HCT116 (cell line): ENCODE results near the gene ERBB4. TPM values are rescaled to one million over a fixed set of nuclear protein-coding genes. Genes with fewer than 3 reads are reported as not detected.

ENCODE experiments used
- ATAC-seq: fragments of 200-7000 bp; cut with Tn5 transposase; 2 replicates; pipeline ENCODE4 v1.9.1; 2020; ENCODE audit warnings: mild to moderate bottlenecking, moderate library complexity
- BruUV-seq: library from RNA; stranded (reverse); fragments of 400-500 nt; replicated peaks from 2 replicates; lab custom pipeline; 2021; lab: Mats Ljungman, UMichigan
- CTCF ChIA-PET: fragments of 300-600 bp; sonication (Branson Sonifier 250); formaldehyde crosslinking; loops from one replicate; lab custom pipeline; 2021; ENCODE audit warnings: antibody characterized with exemption; lab: Charles Lee
- POLR2A ChIA-PET: fragments of 300-600, 350-600 bp; sonication (Branson Sonifier 250); formaldehyde crosslinking; loops from one replicate; lab custom pipeline; 2021; ENCODE audit warnings: antibody characterized with exemption; lab: Charles Lee
- RAD21 ChIA-PET, 2 experiments: fragments of 300-600 bp; sonication (Branson Sonifier 250); formaldehyde crosslinking; loops; one replicate each; lab custom pipeline; 2023; ENCODE audit warnings: low total read pairs in 2 of 2; ENCODE audit not compliant: uncharacterized antibody in 2 of 2, unreplicated experiment in 2 of 2, low non-redundant PET in 1 of 2; lab: Charles Lee
- DNase-seq: peaks from one replicate; pipeline ENCODE4 v3.0.0-alpha.2; 2010; ENCODE audit warnings: low read depth, low spot score
- H2AFZ ChIP-seq: fragments of 200-600 bp; shearing (Covaris generic), sonication (generic); 2 replicates; pipeline ENCODE4 v1.6.1; 2017; ENCODE audit warnings: low read depth, mixed run types, mixed read lengths, antibody characterized with exemption, low read length; ENCODE audit not compliant: poor library complexity, severe bottlenecking
- H3K27ac ChIP-seq: 2 replicates; pipeline ENCODE4 v1.5.1; 2012; ENCODE audit warnings: low read depth, low read length
- H3K27me3 ChIP-seq: fragments of 200-600 bp; sonication (generic); 2 replicates; pipeline ENCODE4 v1.6.1; 2016; ENCODE audit warnings: mixed run types, low read length, mixed read lengths; ENCODE audit not compliant: insufficient read depth
- H3K36me3 ChIP-seq, 2 experiments: fragments of 200-500 bp in 1 of 2; fragments of 200-600 bp in 1 of 2; sonication (Bioruptor generic) in 1 of 2; sonication (generic) in 1 of 2; 2 replicates each; pipeline versions ENCODE4 v1.5.1 to v1.6.1; 2014 to 2016; ENCODE audit warnings: low read length in 2 of 2, inconsistent platforms in 1 of 2, mixed read lengths in 1 of 2, mixed run types in 1 of 2; ENCODE audit not compliant: insufficient read depth in 2 of 2, control insufficient read depth in 1 of 2
- H3K4me1 ChIP-seq, 2 experiments: fragments of 200-600 bp in 1 of 2; sonication (generic) in 1 of 2; 2 replicates each; pipeline versions ENCODE4 v1.5.1 to v1.6.1; 2012 to 2017; ENCODE audit warnings: low read length in 2 of 2, inconsistent platforms in 1 of 2, mild to moderate bottlenecking in 1 of 2, mixed read lengths in 1 of 2, mixed run types in 1 of 2, moderate library complexity in 1 of 2; ENCODE audit not compliant: insufficient read depth in 2 of 2, control insufficient read depth in 1 of 2
- H3K4me2 ChIP-seq: fragments of 200-600 bp; sonication (generic); 2 replicates; pipeline ENCODE4 v1.6.1; 2017; ENCODE audit warnings: mixed run types, low read length, mixed read lengths
- H3K4me3 ChIP-seq, 2 experiments: fragments of 200-600 bp in 1 of 2; sonication (generic) in 1 of 2; replicated peaks in 1 of 2; 2 replicates each; pipeline ENCODE4 v1.5.1; 2011 to 2016; ENCODE audit warnings: low read length in 2 of 2, control low read depth in 1 of 2, low read depth in 1 of 2, mild to moderate bottlenecking in 1 of 2, mixed read lengths in 1 of 2, mixed run types in 1 of 2
- H3K79me2 ChIP-seq: fragments of 200-600 bp; sonication (generic); 2 replicates; pipeline ENCODE4 v1.6.1; 2017; ENCODE audit warnings: mild to moderate bottlenecking, mixed run types, low read length, moderate library complexity, mixed read lengths; ENCODE audit not compliant: insufficient read depth
- H3K9ac ChIP-seq: fragments of 200-600 bp; sonication (generic); 2 replicates; pipeline ENCODE4 v1.6.1; 2016; ENCODE audit warnings: low read length, mixed read lengths
- H3K9me2 ChIP-seq: fragments of 200-600 bp; sonication (generic), shearing (Covaris generic); 2 replicates; pipeline ENCODE4 v1.6.1; 2017; ENCODE audit warnings: mixed run types, mild to moderate bottlenecking, moderate library complexity; ENCODE audit not compliant: insufficient read depth
- H3K9me3 ChIP-seq, 2 experiments: fragments of 200-500 bp in 1 of 2; fragments of 200-600 bp in 1 of 2; sonication (Bioruptor generic) in 1 of 2; sonication (generic) in 1 of 2; 2 replicates each; pipeline ENCODE4 v1.6.1; 2014 to 2017; ENCODE audit warnings: low read length in 2 of 2, mixed read lengths in 2 of 2, inconsistent platforms in 1 of 2, low read depth in 1 of 2, mild to moderate bottlenecking in 1 of 2, mixed run types in 1 of 2, moderate library complexity in 1 of 2; ENCODE audit not compliant: control insufficient read depth in 1 of 2, insufficient read depth in 1 of 2
- H4K20me1 ChIP-seq: fragments of 200-600 bp; sonication (generic), shearing (Covaris generic); 2 replicates; pipeline ENCODE4 v1.6.1; 2017; ENCODE audit warnings: mixed run types, mild to moderate bottlenecking, moderate library complexity; ENCODE audit not compliant: insufficient read depth
- CBX3 ChIP-seq: IDR thresholded peaks from 2 replicates; pipeline ENCODE4 v1.6.1; 2012; ENCODE audit warnings: low read depth
- CTCF ChIP-seq, 3 experiments: fragments of 200-600 bp in 1 of 3; sonication (generic) in 1 of 3; IDR thresholded peaks in 2 of 3; conservative IDR thresholded peaks in 1 of 3; 2 replicates each; pipeline ENCODE4 v1.5.1; 2012 to 2017; ENCODE audit warnings: low read depth in 2 of 3, low read length in 2 of 3, antibody characterized with exemption in 1 of 3, borderline replicate concordance in 1 of 3, control low read depth in 1 of 3, mild to moderate bottlenecking in 1 of 3, mixed read lengths in 1 of 3, mixed run types in 1 of 3, moderate library complexity in 1 of 3; ENCODE audit not compliant: insufficient read depth in 1 of 3
- ELF1 ChIP-seq: IDR thresholded peaks from 2 replicates; pipeline ENCODE4 v1.6.1; 2012; ENCODE audit warnings: low read depth, borderline replicate concordance
- EZH2phosphoT487 ChIP-seq: fragments of 200-600 bp; IDR thresholded peaks from 2 replicates; pipeline ENCODE4 v1.6.1; 2018; ENCODE audit warnings: antibody characterized with exemption, borderline replicate concordance
- FOSL1 ChIP-seq: IDR thresholded peaks from 2 replicates; pipeline ENCODE4 v1.6.1; 2012; ENCODE audit warnings: low read depth
- JUND ChIP-seq: IDR thresholded peaks from 2 replicates; pipeline ENCODE4 v1.6.1; 2012
- POLR2A ChIP-seq: IDR thresholded peaks from 2 replicates; pipeline ENCODE4 v1.7.0; 2011; ENCODE audit warnings: borderline replicate concordance; ENCODE audit not compliant: insufficient read depth, insufficient read length; ENCODE audit errors: extremely low read depth
- POLR2AphosphoS5 ChIP-seq: IDR thresholded peaks from 2 replicates; pipeline ENCODE4 v1.6.1; 2011; ENCODE audit warnings: mild to moderate bottlenecking, low read depth, low read length, moderate library complexity
- SIN3A ChIP-seq: IDR thresholded peaks from 2 replicates; pipeline ENCODE4 v1.6.1; 2012; ENCODE audit warnings: low read depth
- SRF ChIP-seq: IDR thresholded peaks from 2 replicates; pipeline ENCODE4 v1.6.1; 2012; ENCODE audit warnings: low read depth
- YY1 ChIP-seq: IDR thresholded peaks from 2 replicates; pipeline ENCODE4 v1.6.1; 2011; ENCODE audit warnings: low read length, low read depth, moderate library complexity, mild to moderate bottlenecking; ENCODE audit not compliant: insufficient replicate concordance; ENCODE audit errors: extremely low read depth
- ZBTB33 ChIP-seq: IDR thresholded peaks from 2 replicates; pipeline ENCODE4 v1.6.1; 2011; ENCODE audit warnings: mild to moderate bottlenecking, low read length, moderate library complexity; ENCODE audit not compliant: insufficient replicate concordance; ENCODE audit errors: extremely low read depth
- ZFX ChIP-seq: fragments of 450-650 bp; IDR thresholded peaks from 2 replicates; pipeline ENCODE4 v1.6.1; 2017
- ZNF274 ChIP-seq: fragments of 200-500 bp; sonication (Bioruptor generic); IDR thresholded peaks from 2 replicates; pipeline ENCODE4 v1.6.1; 2014; ENCODE audit warnings: mild to moderate bottlenecking, low read depth, low read length, inconsistent platforms
- intact Hi-C: fragments of 100-400 bp; cut with micrococcal nuclease; formaldehyde crosslinking; loops from 2 replicates; pipeline ENCODE4 v1.10.0; 2022
- total RNA-seq: library from RNA; stranded (reverse); gene quantifications from one replicate; pipeline ENCODE4 v1.2.1, GENCODE V29; 2021; ENCODE audit not compliant: unreplicated experiment

Gene ERBB4
- total RNA-seq, 1 experiment from 2014 or later, result 0.10 TPM

DNA sequence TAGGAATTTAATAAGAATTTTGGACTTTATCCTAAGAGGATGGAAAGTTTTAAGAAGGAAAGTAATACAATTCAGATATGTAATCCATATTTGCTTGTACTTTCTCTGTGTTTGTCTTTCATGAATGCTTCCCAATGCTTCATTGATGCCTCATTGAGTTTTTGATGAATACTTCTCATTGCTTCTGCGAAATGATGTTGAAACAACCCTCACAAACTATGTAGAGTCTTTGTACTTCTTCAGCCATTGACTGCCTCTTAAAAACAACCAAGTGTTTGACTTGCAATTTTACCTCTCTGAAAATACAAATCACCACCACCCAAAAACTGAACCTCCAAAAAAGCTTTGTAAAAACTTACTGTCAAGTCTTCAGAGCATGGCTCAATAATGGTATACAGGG lies 424.1 kb downstream of the ERBB4 start:
- no peak for TF ChIP-seq YY1
- TF ChIP-seq EZH2phosphoT487, result no peak
- no peak for TF ChIP-seq POLR2A
- no peak for TF ChIP-seq FOSL1
- TF ChIP-seq ZBTB33, result no peak
- TF ChIP-seq ZFX, result no peak
- TF ChIP-seq ELF1, result no peak
- TF ChIP-seq JUND, result no peak
- no peak for TF ChIP-seq ZNF274
- no peak for TF ChIP-seq SRF
- no peak for TF ChIP-seq SIN3A
- TF ChIP-seq CTCF (IDR thresholded peaks at IDR 0.05 in 2 of 3, conservative IDR thresholded peaks at IDR 0.05 in 1 of 3; ENCODE audit: borderline replicate concordance in 1 of 3, insufficient read depth in 1 of 3, low read depth in 2 of 3, low read length in 2 of 3), result no peak
- TF ChIP-seq POLR2AphosphoS5, result no peak
- no peak for TF ChIP-seq CBX3
- no peak for DNase-seq
- no peaks in the 10 kb centered on the region for H4K20me1 ChIP-seq
- no peak for ATAC-seq
- H3K36me3 ChIP-seq, result no peaks in the 10 kb centered on the region
- no peak overlapping the region for H3K4me3 ChIP-seq
- no peaks in the 10 kb centered on the region for H3K79me2 ChIP-seq
- no peaks in the 10 kb centered on the region for H3K9me3 ChIP-seq
- H3K27me3 ChIP-seq, result no peaks in the 10 kb centered on the region
- H3K4me2 ChIP-seq, result no peak overlapping the region
- CTCF ChIA-PET, result no interaction called here
- POLR2A ChIA-PET, result no interaction called here
- H3K9me2 ChIP-seq, result no peaks in the 10 kb centered on the region
- H3K9ac ChIP-seq, result no peak overlapping the region
- H3K4me1 ChIP-seq, result no peaks in the 10 kb centered on the region
- no peak overlapping the region for H2AFZ ChIP-seq
- H3K27ac ChIP-seq, result no peak overlapping the region
- RAD21 ChIA-PET, result no interaction called here
- intact Hi-C loops, result no loop called here
- BruUV-seq, result no TSS peak
